Measurements from ENCODE around the gene BAHCC1. TPM values are rescaled to one million over a fixed set of nuclear protein-coding genes. Genes with fewer than 3 reads are reported as not detected.
A peak's percentile ranks its signal among the peaks of the same experiment; 100 is the strongest.
"Not testable (repeated sequence)": the region's sequence is repeated elsewhere in the genome, so short reads cannot be mapped to it uniquely, and the experiment has no call there.

The BAHCC1 gene
- total RNA-seq, result under 1 TPM; 0.08 to 0.25 TPM

- Mint-ChIP-seq H3K9me3 (no peaks in the 10 kb centered on the region), H3K4me3 (peak within 1 kb of the TSS; percentile 34), H3K27me3 (peaks cover 79% of the 10 kb centered on the region), H3K36me3 (no peaks in the 10 kb centered on the region), H3K4me1 (peaks cover 20% of the 10 kb centered on the region), H3K27ac (no peak within 1 kb of the TSS)
- DNase-seq, result peak; percentile 91
Measured at GRCh38 chr17:81394921-81395599, at the start of gene BAHCC1. Gene BAHCC1 (plus strand): TSS chr17:81395457. CDS start chr17:81399740, 4,283 bp downstream.

GRCh38 chr17:81346090-81346907 lies 49.0 kb upstream of the BAHCC1 start:
- H3K9me3 Mint-ChIP-seq, result no peaks in the 10 kb centered on the region
- DNase-seq, result peak; percentile 97
- H3K4me3 Mint-ChIP-seq, result peak overlapping the region; percentile 63
- H3K4me1 Mint-ChIP-seq, result peaks cover 14% of the 10 kb centered on the region
- no peaks in the 10 kb centered on the region for H3K36me3 Mint-ChIP-seq
- H3K27ac Mint-ChIP-seq, result no peak overlapping the region
- H3K27me3 Mint-ChIP-seq, result peaks cover 55% of the 10 kb centered on the region

GRCh38 chr17:81346908-81347349 lies 48.3 kb upstream of the BAHCC1 start:
- Mint-ChIP-seq H3K36me3 (no peaks in the 10 kb centered on the region), H3K27me3 (peaks cover 58% of the 10 kb centered on the region), H3K4me1 (peaks cover 14% of the 10 kb centered on the region), H3K27ac (no peak overlapping the region), H3K9me3 (no peaks in the 10 kb centered on the region), H3K4me3 (no peak overlapping the region)
- no peak for DNase-seq

- H3K4me3 Mint-ChIP-seq, result no peak overlapping the region
- H3K36me3 Mint-ChIP-seq, result no peaks in the 10 kb centered on the region
- no peak overlapping the region for H3K27ac Mint-ChIP-seq
- H3K27me3 Mint-ChIP-seq, result peaks cover 52% of the 10 kb centered on the region
- DNase-seq, result no peak
- H3K9me3 Mint-ChIP-seq, result no peaks in the 10 kb centered on the region
- H3K4me1 Mint-ChIP-seq, result peaks cover 14% of the 10 kb centered on the region
Measured at GRCh38 chr17:81347437-81347836, 47.8 kb upstream of the BAHCC1 start.

GRCh38 chr17:81348097-81349055 lies 46.9 kb upstream of the BAHCC1 start:
- Mint-ChIP-seq H3K36me3 (no peaks in the 10 kb centered on the region), H3K4me3 (no peak overlapping the region), H3K9me3 (no peaks in the 10 kb centered on the region), H3K27ac (no peak overlapping the region), H3K27me3 (peaks cover 47% of the 10 kb centered on the region), H3K4me1 (peaks cover 11% of the 10 kb centered on the region)
- DNase-seq, result no peak

- H3K9me3 Mint-ChIP-seq, result no peaks in the 10 kb centered on the region
- H3K4me3 Mint-ChIP-seq, result no peak overlapping the region
- DNase-seq, result no peak
- H3K36me3 Mint-ChIP-seq, result no peaks in the 10 kb centered on the region
- peaks cover 34% of the 10 kb centered on the region for H3K27me3 Mint-ChIP-seq
- H3K4me1 Mint-ChIP-seq, result peaks cover 3% of the 10 kb centered on the region
- H3K27ac Mint-ChIP-seq, result no peak overlapping the region
Measured at GRCh38 chr17:81349397-81350319, 45.6 kb upstream of the BAHCC1 start.

GRCh38 chr17:81350320-81350890 lies 44.9 kb upstream of the BAHCC1 start:
- Mint-ChIP-seq H3K4me3 (no peak overlapping the region), H3K4me1 (peaks cover 5% of the 10 kb centered on the region), H3K9me3 (no peaks in the 10 kb centered on the region), H3K27ac (no peak overlapping the region), H3K36me3 (no peaks in the 10 kb centered on the region), H3K27me3 (peaks cover 30% of the 10 kb centered on the region)
- DNase-seq, result no peak

GRCh38 chr17:81351329-81352052 lies 43.8 kb upstream of the BAHCC1 start:
- not testable (repeated sequence) for H3K4me1 Mint-ChIP-seq, H3K4me3 Mint-ChIP-seq, H3K36me3 Mint-ChIP-seq, DNase-seq, H3K27ac Mint-ChIP-seq, H3K9me3 Mint-ChIP-seq
- H3K27me3 Mint-ChIP-seq, result peaks cover 30% of the 10 kb centered on the region

- not testable (repeated sequence) for H3K4me3 Mint-ChIP-seq, H3K4me1 Mint-ChIP-seq, H3K36me3 Mint-ChIP-seq, H3K9me3 Mint-ChIP-seq, DNase-seq, H3K27ac Mint-ChIP-seq
- peaks cover 29% of the 10 kb centered on the region for H3K27me3 Mint-ChIP-seq
Measured at GRCh38 chr17:81352056-81352455, 43.2 kb upstream of the BAHCC1 start.

GRCh38 chr17:81354252-81354953 lies 40.9 kb upstream of the BAHCC1 start:
- no peaks in the 10 kb centered on the region for H3K36me3 Mint-ChIP-seq

GRCh38 chr17:81354954-81355347 lies 40.3 kb upstream of the BAHCC1 start:
- Mint-ChIP-seq H3K36me3 (no peaks in the 10 kb centered on the region), H3K4me3 (no peak overlapping the region), H3K4me1 (peaks cover 5% of the 10 kb centered on the region), H3K27me3 (peaks cover 20% of the 10 kb centered on the region), H3K9me3 (no peaks in the 10 kb centered on the region), H3K27ac (no peak overlapping the region)
- DNase-seq, result no peak

More at GRCh38 chr17:81354252-81354953, 40.9 kb upstream of the BAHCC1 start:
- Mint-ChIP-seq H3K27ac (no peak overlapping the region), H3K4me1 (peaks cover 5% of the 10 kb centered on the region), H3K27me3 (peaks cover 16% of the 10 kb centered on the region), H3K9me3 (no peaks in the 10 kb centered on the region), H3K4me3 (no peak overlapping the region)
- no peak for DNase-seq

- H3K4me3 Mint-ChIP-seq, result no peak overlapping the region
- H3K9me3 Mint-ChIP-seq, result no peaks in the 10 kb centered on the region
- peaks cover 36% of the 10 kb centered on the region for H3K27me3 Mint-ChIP-seq
- no peaks in the 10 kb centered on the region for H3K36me3 Mint-ChIP-seq
- no peak for DNase-seq
- no peak overlapping the region for H3K27ac Mint-ChIP-seq
- peaks cover 5% of the 10 kb centered on the region for H3K4me1 Mint-ChIP-seq
Measured at GRCh38 chr17:81359218-81359617, 36.0 kb upstream of the BAHCC1 start.

- H3K27ac Mint-ChIP-seq, DNase-seq, H3K4me3 Mint-ChIP-seq, H3K9me3 Mint-ChIP-seq, H3K36me3 Mint-ChIP-seq: not testable (repeated sequence)
- peaks cover 16% of the 10 kb centered on the region for H3K4me1 Mint-ChIP-seq
- peaks cover 59% of the 10 kb centered on the region for H3K27me3 Mint-ChIP-seq
Measured at GRCh38 chr17:81362001-81362400, 33.3 kb upstream of the BAHCC1 start.

Data from activated naive CD8-positive, alpha-beta T cell treated with anti-CD3 and anti-CD28 coated beads for 36 hours (primary cell).